Measurements from ENCODE around the gene BPIFB3.

- TF ChIP-seq CTCF (IDR thresholded peaks at IDR 0.05) (no peak), POLR2A (IDR thresholded peaks at IDR 0.05) (no peak)
Observed at GRCh38 chr20:33042983-33043730, 10.5 kb upstream of the BPIFB3 start.

Measured in adrenal gland (tissue), 5 donors.